ENCODE measurements around the gene PRRC2C. TPM values are rescaled to one million over a fixed set of nuclear protein-coding genes. Genes with fewer than 3 reads are reported as not detected.

Gene PRRC2C
- total RNA-seq, 2 experiments from 2014 or later = 73.5 to 191 TPM

- Histone ChIP-seq H3K4me1 (ENCODE audit: insufficient read depth, low read length, poor library complexity, severe bottlenecking) (peaks cover 38% of the 10 kb centered on the region), H3K9me3 (ENCODE audit: low read length) (no peaks in the 10 kb centered on the region)
Measured at GRCh38 chr1:171486048-171486519, 754 bp downstream of the PRRC2C start.

GRCh38 chr1:171487038-171487437 is 1.7 kb downstream of the PRRC2C start:
- Histone ChIP-seq H2AFZ (ENCODE audit: low read length) (no peak overlapping the region), H4K20me1 (ENCODE audit: insufficient read depth, low read length) (peaks cover 55% of the 10 kb centered on the region), H3K4me2 (ENCODE audit: low read length) (peak overlapping the region; percentile 95), H3K9me3 (ENCODE audit: low read length) (no peaks in the 10 kb centered on the region), H3K4me1 (ENCODE audit: insufficient read depth, low read length, poor library complexity, severe bottlenecking) (peaks cover 38% of the 10 kb centered on the region), H3K27ac (ENCODE audit: low read depth, low read length, poor library complexity, severe bottlenecking) (no peak overlapping the region), H3K9me2 (ENCODE audit: insufficient read depth, low read length) (no peaks in the 10 kb centered on the region), H3K4me3 (ENCODE audit: low read depth, low read length, poor library complexity, severe bottlenecking) (peak overlapping the region; percentile 97), H3K79me2 (ENCODE audit: insufficient read depth, low read depth, low read length) (peaks cover 67% of the 10 kb centered on the region), H3K36me3 (ENCODE audit: insufficient read depth, low read length) (peaks cover 51% of the 10 kb centered on the region)
- CTCF ChIA-PET (ENCODE audit: unreplicated experiment) = no interaction called here
- TF ChIP-seq, protein P1, sequence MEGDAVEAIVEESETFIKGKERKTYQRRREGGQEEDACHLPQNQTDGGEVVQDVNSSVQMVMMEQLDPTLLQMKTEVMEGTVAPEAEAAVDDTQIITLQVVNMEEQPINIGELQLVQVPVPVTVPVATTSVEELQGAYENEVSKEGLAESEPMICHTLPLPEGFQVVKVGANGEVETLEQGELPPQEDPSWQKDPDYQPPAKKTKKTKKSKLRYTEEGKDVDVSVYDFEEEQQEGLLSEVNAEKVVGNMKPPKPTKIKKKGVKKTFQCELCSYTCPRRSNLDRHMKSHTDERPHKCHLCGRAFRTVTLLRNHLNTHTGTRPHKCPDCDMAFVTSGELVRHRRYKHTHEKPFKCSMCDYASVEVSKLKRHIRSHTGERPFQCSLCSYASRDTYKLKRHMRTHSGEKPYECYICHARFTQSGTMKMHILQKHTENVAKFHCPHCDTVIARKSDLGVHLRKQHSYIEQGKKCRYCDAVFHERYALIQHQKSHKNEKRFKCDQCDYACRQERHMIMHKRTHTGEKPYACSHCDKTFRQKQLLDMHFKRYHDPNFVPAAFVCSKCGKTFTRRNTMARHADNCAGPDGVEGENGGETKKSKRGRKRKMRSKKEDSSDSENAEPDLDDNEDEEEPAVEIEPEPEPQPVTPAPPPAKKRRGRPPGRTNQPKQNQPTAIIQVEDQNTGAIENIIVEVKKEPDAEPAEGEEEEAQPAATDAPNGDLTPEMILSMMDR (conservative IDR thresholded peaks at IDR 0.05; ENCODE audit: low read length) = no peak
- TF ChIP-seq EZH2phosphoT487 (IDR thresholded peaks at IDR 0.05; ENCODE audit: borderline replicate concordance, low read depth, low read length) = no peak
- POLR2A ChIA-PET = interaction anchor here (0.9 kb wide), 1 partner anchor 9 kb away, joined by 3 read pairs; no protein-coding TSS in a partner anchor
- DNase-seq (ENCODE audit: low spot score) = no peak
- no TSS peak for BruUV-seq (replicated peaks)
- intact Hi-C loops (cut with micrococcal nuclease; ENCODE audit: unreplicated experiment) = loop anchor here (5.0 kb wide), 3 partner anchors 235 to 1045 kb away; partner anchors contain the start of genes METTL13 and SUCO

More at GRCh38 chr1:171486048-171486519, 754 bp downstream of the PRRC2C start:
- peak; percentile 76 for DNase-seq (ENCODE audit: low spot score)
- TF ChIP-seq, protein P1 (conservative IDR thresholded peaks at IDR 0.05; ENCODE audit: low read length) = no peak
- TF ChIP-seq EZH2phosphoT487 (IDR thresholded peaks at IDR 0.05; ENCODE audit: borderline replicate concordance, low read depth, low read length) = no peak
- peaks cover 43% of the 10 kb centered on the region for H3K36me3 ChIP-seq (ENCODE audit: insufficient read depth, low read length)
- H3K79me2 ChIP-seq (ENCODE audit: insufficient read depth, low read depth, low read length) = peaks cover 57% of the 10 kb centered on the region
- POLR2A ChIA-PET = interaction anchor here (0.7 to 1.2 kb wide), 3 partner anchors 8 to 10 kb away, joined by 3 to 7 read pairs (median 4); no protein-coding TSS in a partner anchor
- CTCF ChIA-PET (ENCODE audit: unreplicated experiment) = interaction anchor here (0.7 kb wide), 1 partner anchor 8 kb away, joined by 3 read pairs; no protein-coding TSS in a partner anchor
- peak overlapping the region; percentile 97 for H3K4me3 ChIP-seq (ENCODE audit: low read depth, low read length, poor library complexity, severe bottlenecking)
- no peaks in the 10 kb centered on the region for H3K9me2 ChIP-seq (ENCODE audit: insufficient read depth, low read length)
- H3K4me2 ChIP-seq (ENCODE audit: low read length) = peak overlapping the region; percentile 95
- no TSS peak for BruUV-seq (replicated peaks)
- peaks cover 50% of the 10 kb centered on the region for H4K20me1 ChIP-seq (ENCODE audit: insufficient read depth, low read length)
- intact Hi-C loops (cut with micrococcal nuclease; ENCODE audit: unreplicated experiment) = loop anchor here (5.0 kb wide), 3 partner anchors 234 to 1046 kb away; partner anchors contain the start of genes METTL13 and SUCO
- H3K27ac ChIP-seq (ENCODE audit: low read depth, low read length, poor library complexity, severe bottlenecking) = peak overlapping the region; percentile 87
- H2AFZ ChIP-seq (ENCODE audit: low read length) = peak overlapping the region; percentile 65; the same call in 1 of the 2 replicates

All from OCI-LY7 (cell line).